Effector CD4-positive, alpha-beta T cell (primary cell): ENCODE data around the gene SAMD4B.
A peak's percentile ranks its signal among the peaks of the same experiment; 100 is the strongest.

Experiments
- DNase-seq: peaks from one replicate; pipeline ENCODE4 v3.0.0-alpha.2; 2020

Gene SAMD4B

GRCh38 chr19:39397360-39398296 lies 55.4 kb downstream of the SAMD4B start:
- peak; percentile 93 for DNase-seq

GRCh38 chr19:39398297-39398864 lies 56.2 kb downstream of the SAMD4B start:
- peak; percentile 45 for DNase-seq

GRCh38 chr19:39399668-39400050 lies 57.4 kb downstream of the SAMD4B start:
- DNase-seq, result no peak

GRCh38 chr19:39400061-39400460 lies 57.8 kb downstream of the SAMD4B start:
- DNase-seq, result no peak

GRCh38 chr19:39401070-39401548 lies 58.9 kb downstream of the SAMD4B start:
- DNase-seq, result no peak

GRCh38 chr19:39401549-39402345 lies 59.5 kb downstream of the SAMD4B start:
- peak; percentile 87 for DNase-seq

GRCh38 chr19:39402346-39403300 lies 60.4 kb downstream of the SAMD4B start:
- peak; percentile 81 for DNase-seq

GRCh38 chr19:39403331-39404312 lies 61.4 kb downstream of the SAMD4B start:
- peak; percentile 99 for DNase-seq

GRCh38 chr19:39405261-39405957 lies 63.2 kb downstream of the SAMD4B start:
- DNase-seq, result no peak

- peak; percentile 88 for DNase-seq
These were observed 63.9 kb downstream of the SAMD4B start for GRCh38 chr19:39405958-39406655.

GRCh38 chr19:39406656-39407409 lies 64.6 kb downstream of the SAMD4B start, which contains the start of gene ZFP36:
ZFP36 (plus strand) TSS chr19:39406847; CDS start chr19:39406905, 58 bp downstream.
- DNase-seq, result peak; percentile 87

GRCh38 chr19:39407410-39407659 lies 65.1 kb downstream of the SAMD4B start:
- no peak for DNase-seq

- DNase-seq, result peak; percentile 57
These were observed 65.6 kb downstream of the SAMD4B start for GRCh38 chr19:39407660-39408391.

- DNase-seq, result peak; percentile 35
These were observed 66.4 kb downstream of the SAMD4B start for GRCh38 chr19:39408392-39409207.

GRCh38 chr19:39409208-39410016 lies 67.2 kb downstream of the SAMD4B start:
- peak; percentile 89 for DNase-seq
